ENCODE data around the gene TMEM143. TPM values are rescaled to one million over a fixed set of nuclear protein-coding genes. Genes with fewer than 3 reads are reported as not detected.
"Not testable (repeated sequence)": the region's sequence is repeated elsewhere in the genome, so short reads cannot be mapped to it uniquely, and the experiment has no call there.

Gene TMEM143
- total and polyA plus RNA-seq, 2 experiments from 2014 or later = 29.8 to 38.5 TPM

- no peaks in the 10 kb centered on the region for H3K9me3 ChIP-seq (ENCODE audit: low read depth)
- H3K36me3 ChIP-seq = no peaks in the 10 kb centered on the region
Observed at GRCh38 chr19:48373567-48373966, 9.8 kb upstream of the TMEM143 start.

GRCh38 chr19:48372904-48373303 lies 9.2 kb upstream of the TMEM143 start:
- TF ChIP-seq CTCF (IDR thresholded peaks at IDR 0.05; ENCODE audit: low read depth, low read length) = no peak
- no peaks in the 10 kb centered on the region for H3K4me1 ChIP-seq (ENCODE audit: low read depth)
- H3K27ac ChIP-seq = no peak overlapping the region
- H3K9me3 ChIP-seq (ENCODE audit: low read depth) = no peaks in the 10 kb centered on the region
- no peaks in the 10 kb centered on the region for H3K36me3 ChIP-seq
- H3K27me3 ChIP-seq = no peaks in the 10 kb centered on the region
- H3K4me3 ChIP-seq = no peak overlapping the region
- no peak for DNase-seq (ENCODE audit: low read depth in 1 of 2, low spot score in 1 of 2)

More at GRCh38 chr19:48373567-48373966, 9.8 kb upstream of the TMEM143 start:
- DNase-seq (ENCODE audit: low read depth in 1 of 2, low spot score in 1 of 2) = no peak
- no peaks in the 10 kb centered on the region for H3K4me1 ChIP-seq (ENCODE audit: low read depth)
- no peak overlapping the region for H3K4me3 ChIP-seq
- H3K27me3 ChIP-seq = no peaks in the 10 kb centered on the region
- no peak for TF ChIP-seq CTCF (IDR thresholded peaks at IDR 0.05; ENCODE audit: low read depth, low read length)
- no peak overlapping the region for H3K27ac ChIP-seq

- not testable (repeated sequence) for H3K4me3 ChIP-seq; DNase-seq (ENCODE audit: low read depth in 1 of 2, low spot score in 1 of 2); H3K27me3 ChIP-seq; H3K36me3 ChIP-seq; H3K27ac ChIP-seq; H3K9me3 ChIP-seq (ENCODE audit: low read depth); H3K4me1 ChIP-seq (ENCODE audit: low read depth)
Observed at GRCh38 chr19:48371771-48372170, 8.0 kb upstream of the TMEM143 start.

- no peak for TF ChIP-seq CTCF (IDR thresholded peaks at IDR 0.05; ENCODE audit: low read depth, low read length)
- no peaks in the 10 kb centered on the region for H3K9me3 ChIP-seq (ENCODE audit: low read depth)
Observed at GRCh38 chr19:48371367-48371766, 7.6 kb upstream of the TMEM143 start.

GRCh38 chr19:48370955-48371354 lies 7.2 kb upstream of the TMEM143 start:
- no peak overlapping the region for H3K4me3 ChIP-seq
- no peaks in the 10 kb centered on the region for H3K27me3 ChIP-seq

More at GRCh38 chr19:48371367-48371766, 7.6 kb upstream of the TMEM143 start:
- no peaks in the 10 kb centered on the region for H3K27me3 ChIP-seq
- no peak overlapping the region for H3K4me3 ChIP-seq
- DNase-seq (ENCODE audit: low read depth in 1 of 2, low spot score in 1 of 2) = no peak
- no peak overlapping the region for H3K27ac ChIP-seq
- no peaks in the 10 kb centered on the region for H3K4me1 ChIP-seq (ENCODE audit: low read depth)
- H3K36me3 ChIP-seq = no peaks in the 10 kb centered on the region

GRCh38 chr19:48368936-48369335 lies 5.2 kb upstream of the TMEM143 start:
- TF ChIP-seq CTCF (IDR thresholded peaks at IDR 0.05; ENCODE audit: low read depth, low read length) = no peak
- Histone ChIP-seq H3K27me3 (no peaks in the 10 kb centered on the region), H3K36me3 (no peaks in the 10 kb centered on the region), H3K9me3 (ENCODE audit: low read depth) (no peaks in the 10 kb centered on the region), H3K4me1 (ENCODE audit: low read depth) (no peaks in the 10 kb centered on the region), H3K27ac (no peak overlapping the region), H3K4me3 (no peak overlapping the region)
- DNase-seq (ENCODE audit: low read depth in 1 of 2, low spot score in 1 of 2) = no peak

More at GRCh38 chr19:48370955-48371354, 7.2 kb upstream of the TMEM143 start:
- H3K4me1 ChIP-seq (ENCODE audit: low read depth) = no peaks in the 10 kb centered on the region
- no peak for TF ChIP-seq CTCF (IDR thresholded peaks at IDR 0.05; ENCODE audit: low read depth, low read length)
- H3K36me3 ChIP-seq = no peaks in the 10 kb centered on the region
- no peak for DNase-seq (ENCODE audit: low read depth in 1 of 2, low spot score in 1 of 2)
- no peaks in the 10 kb centered on the region for H3K9me3 ChIP-seq (ENCODE audit: low read depth)
- H3K27ac ChIP-seq = no peak overlapping the region
